ENCODE data around the gene GALNT18. TPM values are rescaled to one million over a fixed set of nuclear protein-coding genes. Genes with fewer than 3 reads are reported as not detected.

The GALNT18 gene
- total and polyA plus RNA-seq, 9 donors: 3.0 to 13.2 (median 7.7) TPM

DNA sequence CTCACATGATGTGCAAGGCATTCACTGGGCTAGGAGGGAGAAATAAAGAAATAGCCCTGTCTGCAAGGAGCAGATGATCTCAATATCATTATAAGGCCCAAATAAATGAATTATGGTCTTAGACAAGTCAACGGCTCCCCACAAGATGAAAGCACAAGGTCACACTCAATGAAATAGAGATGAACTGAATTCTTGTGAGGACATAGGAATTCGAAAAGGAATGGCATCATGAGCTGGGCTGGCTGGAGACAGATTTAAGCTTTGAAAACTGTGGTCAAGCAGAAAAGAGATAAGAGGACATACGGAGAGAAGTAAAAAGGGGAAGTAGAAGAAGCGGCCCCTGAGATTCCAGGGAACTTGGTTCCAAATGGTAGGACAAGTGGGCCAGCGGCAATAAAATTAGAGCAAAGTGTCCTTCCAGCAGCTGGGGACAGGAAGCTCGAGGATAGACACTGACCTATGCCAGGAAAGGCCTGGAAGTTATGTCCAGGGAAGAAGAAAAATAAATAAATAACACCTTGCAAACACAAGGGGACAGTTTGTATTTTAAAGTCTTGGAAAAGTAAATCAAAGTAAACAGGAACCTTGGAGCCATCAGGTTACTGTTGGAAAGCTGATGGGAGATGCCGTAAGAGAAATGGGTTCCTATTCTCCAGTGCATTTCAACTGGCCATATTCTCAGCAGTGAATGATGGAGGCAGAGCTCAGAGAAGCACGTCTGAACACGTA is 37.8 kb downstream of the GALNT18 start:
- intact Hi-C loops (cut with DNase I): no loop called here
- no peak overlapping the region for H3K4me3 ChIP-seq
- no peaks in the 10 kb centered on the region for H3K27me3 ChIP-seq
- no peaks in the 10 kb centered on the region for H3K36me3 ChIP-seq
- TF ChIP-seq CTCF (IDR thresholded peaks at IDR 0.05) (no peak), EP300 (IDR thresholded peaks at IDR 0.05) (no peak), POLR2A (IDR thresholded peaks at IDR 0.05) (no peak)
- no peaks in the 10 kb centered on the region for H3K9me3 ChIP-seq
- no peak overlapping the region for H3K27ac ChIP-seq
- 72 to 83% (median 80%) methylated on average over 9 of the region's 9 CpGs for WGBS, 3 donors
- H3K4me1 ChIP-seq (ENCODE audit: insufficient read depth): no peaks in the 10 kb centered on the region
- no peak for DNase-seq

DNA sequence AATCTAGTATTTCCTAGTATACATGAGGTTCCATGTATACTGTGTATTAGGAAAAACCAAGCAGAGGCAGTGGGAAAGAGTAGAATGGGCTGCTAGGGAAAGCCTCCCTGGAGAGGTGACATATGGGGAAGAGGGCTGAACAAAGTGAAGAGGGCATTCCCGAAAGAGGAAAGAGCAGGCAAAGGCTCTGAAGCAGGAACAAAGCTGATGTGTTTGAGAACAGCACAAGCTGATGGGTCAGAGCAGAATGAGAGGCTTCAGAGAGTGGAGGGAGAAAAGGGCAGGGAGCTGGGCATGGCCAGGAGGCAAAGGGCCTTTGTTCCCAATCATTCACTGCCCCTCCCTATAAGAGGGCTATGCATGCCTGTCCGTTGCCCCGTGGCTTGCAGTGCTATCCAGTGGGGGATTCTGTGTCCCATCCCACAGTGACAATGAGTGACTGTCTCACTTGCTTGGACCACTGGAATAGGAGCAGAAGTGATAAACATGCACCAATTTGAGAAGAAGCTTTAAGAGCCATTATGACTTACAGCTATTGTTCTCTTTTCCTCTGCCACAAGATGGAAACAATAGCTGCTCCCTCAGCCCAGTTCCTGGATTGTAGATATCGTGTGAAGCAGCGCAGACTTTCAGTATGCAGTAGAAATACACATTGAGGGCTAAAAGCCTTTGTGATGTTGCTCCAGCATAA is 39.6 kb downstream of the GALNT18 start:
- TF ChIP-seq CTCF (IDR thresholded peaks at IDR 0.05) (no peak), POLR2A (IDR thresholded peaks at IDR 0.05) (no peak), EP300 (IDR thresholded peaks at IDR 0.05) (no peak)
- no peak overlapping the region for H3K4me3 ChIP-seq
- intact Hi-C loops (cut with DNase I): no loop called here
- H3K27me3 ChIP-seq: no peaks in the 10 kb centered on the region
- 88 to 95% (median 91%) methylated on average over 5 of the region's 5 CpGs for WGBS, 3 donors
- H3K27ac ChIP-seq: no peak overlapping the region
- H3K36me3 ChIP-seq: no peaks in the 10 kb centered on the region
- no peaks in the 10 kb centered on the region for H3K4me1 ChIP-seq (ENCODE audit: insufficient read depth)
- DNase-seq: no peak
- H3K9me3 ChIP-seq: no peaks in the 10 kb centered on the region

GRCh38 chr11:11581481-11581880 is 40.3 kb downstream of the GALNT18 start:
- DNase-seq: no peak
- intact Hi-C loops (cut with DNase I): no loop called here
- Histone ChIP-seq H3K4me1 (ENCODE audit: insufficient read depth) (no peaks in the 10 kb centered on the region), H3K9me3 (no peaks in the 10 kb centered on the region), H3K27me3 (no peaks in the 10 kb centered on the region), H3K4me3 (no peak overlapping the region), H3K27ac (no peak overlapping the region), H3K36me3 (no peaks in the 10 kb centered on the region)
- WGBS, 3 donors: 86 to 92% (median 86%) methylated on average over 4 of the region's 4 CpGs
- no peak for TF ChIP-seq EP300 (IDR thresholded peaks at IDR 0.05)
- no peak for TF ChIP-seq CTCF (IDR thresholded peaks at IDR 0.05)
- no peak for TF ChIP-seq POLR2A (IDR thresholded peaks at IDR 0.05)

DNA sequence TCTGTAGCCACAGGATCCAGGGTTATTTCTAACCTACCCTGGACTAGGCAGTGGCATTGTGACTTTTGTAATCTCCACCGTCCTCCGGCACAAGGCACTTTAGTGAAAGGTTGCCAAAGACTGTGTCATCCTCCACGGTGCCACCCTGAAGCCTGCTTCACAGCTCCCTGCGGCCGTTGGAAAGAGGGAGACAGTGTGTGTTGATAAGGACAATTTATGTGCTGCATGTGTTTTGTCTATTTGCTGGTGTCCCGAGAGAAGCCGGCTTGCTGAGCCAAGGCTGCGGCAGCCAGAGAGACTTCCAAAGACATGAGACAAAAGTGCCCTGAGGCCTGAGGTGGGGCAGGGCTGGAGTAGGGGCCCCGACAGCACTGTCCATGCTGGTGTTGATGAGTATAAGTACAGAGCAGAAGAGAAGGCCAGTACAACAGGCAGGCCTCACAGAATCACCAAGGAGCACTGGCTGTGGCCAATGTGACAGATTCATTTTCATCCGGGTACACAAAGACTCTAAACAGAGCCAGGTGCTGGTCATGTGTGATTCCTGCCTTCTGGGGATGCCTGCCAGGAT is 40.9 kb downstream of the GALNT18 start:
- no peaks in the 10 kb centered on the region for H3K36me3 ChIP-seq
- TF ChIP-seq POLR2A (IDR thresholded peaks at IDR 0.05) (no peak), EP300 (IDR thresholded peaks at IDR 0.05) (no peak), CTCF (IDR thresholded peaks at IDR 0.05) (no peak)
- no peaks in the 10 kb centered on the region for H3K4me1 ChIP-seq (ENCODE audit: insufficient read depth)
- no peak overlapping the region for H3K4me3 ChIP-seq
- no peaks in the 10 kb centered on the region for H3K9me3 ChIP-seq
- H3K27me3 ChIP-seq: no peaks in the 10 kb centered on the region
- WGBS, 3 donors: 22 to 37% (median 30%) methylated on average over 10 of the region's 10 CpGs
- no peak for DNase-seq
- no peak overlapping the region for H3K27ac ChIP-seq
- intact Hi-C loops (cut with DNase I): no loop called here

Data from ovary (tissue), 9 donors.